Measurements from ENCODE around the gene ZDHHC12. TPM values are rescaled to one million over a fixed set of nuclear protein-coding genes. Genes with fewer than 3 reads are reported as not detected.

The ZDHHC12 gene, protein sequence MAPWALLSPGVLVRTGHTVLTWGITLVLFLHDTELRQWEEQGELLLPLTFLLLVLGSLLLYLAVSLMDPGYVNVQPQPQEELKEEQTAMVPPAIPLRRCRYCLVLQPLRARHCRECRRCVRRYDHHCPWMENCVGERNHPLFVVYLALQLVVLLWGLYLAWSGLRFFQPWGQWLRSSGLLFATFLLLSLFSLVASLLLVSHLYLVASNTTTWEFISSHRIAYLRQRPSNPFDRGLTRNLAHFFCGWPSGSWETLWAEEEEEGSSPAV
- 29.3 and 47.6 TPM in 2 replicates for total RNA-seq (2014; rRNA removed; shearing (Covaris generic); ENCODE audit: low replicate concordance)

DNA sequence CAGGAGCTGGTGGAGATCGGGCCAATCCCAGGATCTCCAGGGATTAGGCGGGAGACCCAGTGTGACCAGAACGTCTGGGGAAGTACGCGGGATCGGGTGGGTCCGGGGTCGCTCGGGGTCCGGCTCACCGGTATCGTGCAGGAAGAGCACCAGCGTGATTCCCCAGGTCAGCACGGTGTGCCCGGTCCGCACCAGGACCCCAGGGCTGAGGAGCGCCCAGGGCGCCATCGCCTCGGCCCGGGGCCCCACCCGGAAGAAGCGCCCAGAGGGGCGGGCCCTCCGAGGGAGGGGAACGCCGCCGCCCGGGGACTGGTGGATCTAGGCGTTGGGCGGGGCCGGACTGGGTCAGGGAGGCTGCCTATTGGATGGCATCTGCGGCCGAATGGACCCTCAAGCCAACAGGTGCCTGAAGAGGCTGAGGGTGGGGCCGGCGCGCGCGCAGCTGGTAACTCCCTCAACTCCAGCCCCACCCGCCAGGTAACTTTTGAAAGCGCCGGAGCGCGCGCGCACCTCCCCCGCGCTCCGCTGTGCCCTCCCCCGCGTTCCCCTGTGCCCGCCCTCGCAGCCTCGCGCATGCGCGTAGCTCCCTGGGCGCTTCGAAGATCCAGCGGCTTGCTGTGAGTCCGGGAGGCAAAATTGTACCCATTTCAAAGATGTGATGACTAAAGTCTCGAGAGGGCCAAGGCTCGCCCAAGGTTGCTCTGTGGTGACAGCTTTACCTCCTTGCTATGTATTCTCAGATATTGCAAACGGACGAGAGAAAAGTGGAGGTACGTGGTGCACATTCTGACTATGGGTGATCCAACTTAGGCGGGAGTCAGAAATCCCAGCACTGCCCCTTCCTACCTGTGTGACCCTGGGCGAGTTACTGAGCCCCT, at the start of gene ZDHHC12:
TSS of gene ZDHHC12 (minus strand) at position 262 of the 878 bp plus-strand sequence. CDS start at position 228, 34 bp downstream.
- H3K27ac ChIP-seq (ENCODE audit: low read length): peak within 1 kb of the TSS; percentile 28; the same call in 1 of the 2 replicates
- H3K79me2 ChIP-seq (ENCODE audit: low read length): peaks cover 16% of the 10 kb centered on the region
- peak; percentile 100 for DNase-seq
- peaks cover 21% of the 10 kb centered on the region for H3K4me1 ChIP-seq (ENCODE audit: low read length)
- no peaks in the 10 kb centered on the region for H3K36me3 ChIP-seq (ENCODE audit: insufficient read depth, low read length)
- peak within 1 kb of the TSS; percentile 98 for H3K4me3 ChIP-seq (ENCODE audit: low read length)
- H3K27me3 ChIP-seq (ENCODE audit: low read length): no peaks in the 10 kb centered on the region
- peak within 1 kb of the TSS; percentile 97 for H3K9ac ChIP-seq (ENCODE audit: low read length)
- no peaks in the 10 kb centered on the region for H3K9me3 ChIP-seq (ENCODE audit: low read length)
- peak within 1 kb of the TSS; percentile 71; the same call in 1 of the 2 replicates for H2AFZ ChIP-seq (ENCODE audit: low read length)
- no peaks in the 10 kb centered on the region for H4K20me1 ChIP-seq (ENCODE audit: insufficient read depth, low read depth, low read length)
- H3K9me2 ChIP-seq (replicated peaks; ENCODE audit: insufficient read depth, low read length): no peaks in the 10 kb centered on the region
- peak within 1 kb of the TSS; percentile 98 for H3K4me2 ChIP-seq (ENCODE audit: low read depth, low read length, poor library complexity, severe bottlenecking)

GRCh38 chr9:128773049-128773448, 49.1 kb upstream of the ZDHHC12 start:
- no peak overlapping the region for H3K4me2 ChIP-seq (ENCODE audit: low read depth, low read length, poor library complexity, severe bottlenecking)
- H4K20me1 ChIP-seq (ENCODE audit: insufficient read depth, low read depth, low read length): no peaks in the 10 kb centered on the region
- H3K4me3 ChIP-seq (ENCODE audit: low read length): no peak overlapping the region
- H3K9ac ChIP-seq (ENCODE audit: low read length): no peak overlapping the region
- no peaks in the 10 kb centered on the region; the same call in 1 of the 2 replicates for H3K9me3 ChIP-seq (ENCODE audit: low read length)
- 0 out of 2 replicates have a peak overlapping the region, but pooled peaks have one; percentile 28 for H2AFZ ChIP-seq (ENCODE audit: low read length)
- H3K9me2 ChIP-seq (replicated peaks; ENCODE audit: insufficient read depth, low read length): no peaks in the 10 kb centered on the region
- H3K4me1 ChIP-seq (ENCODE audit: low read length): peaks cover 20% of the 10 kb centered on the region
- no peak for DNase-seq
- peaks cover 30% of the 10 kb centered on the region for H3K79me2 ChIP-seq (ENCODE audit: low read length)
- no peaks in the 10 kb centered on the region for H3K36me3 ChIP-seq (ENCODE audit: insufficient read depth, low read length)
- no peaks in the 10 kb centered on the region for H3K27me3 ChIP-seq (ENCODE audit: low read length)
- no peak overlapping the region for H3K27ac ChIP-seq (ENCODE audit: low read length)

GRCh38 chr9:128771745-128772519, 48.0 kb upstream of the ZDHHC12 start, which contains the start of gene ZER1:
Gene ZER1, minus strand, starts transcription at chr9:128771927. Its CDS starts 16,362 bp downstream, at chr9:128755565.
- Histone ChIP-seq H3K4me1 (ENCODE audit: low read length) (peaks cover 15% of the 10 kb centered on the region), H4K20me1 (ENCODE audit: insufficient read depth, low read depth, low read length) (no peaks in the 10 kb centered on the region), H2AFZ (ENCODE audit: low read length) (peak within 1 kb of the TSS; percentile 89), H3K9me3 (ENCODE audit: low read length) (no peaks in the 10 kb centered on the region; the same call in 1 of the 2 replicates), H3K79me2 (ENCODE audit: low read length) (peaks cover 33% of the 10 kb centered on the region), H3K9ac (ENCODE audit: low read length) (peak within 1 kb of the TSS; percentile 88), H3K9me2 (replicated peaks; ENCODE audit: insufficient read depth, low read length) (no peaks in the 10 kb centered on the region), H3K4me2 (ENCODE audit: low read depth, low read length, poor library complexity, severe bottlenecking) (peak within 1 kb of the TSS; percentile 83), H3K4me3 (ENCODE audit: low read length) (peak within 1 kb of the TSS; percentile 98), H3K27ac (ENCODE audit: low read length) (peak within 1 kb of the TSS; percentile 16), H3K27me3 (ENCODE audit: low read length) (no peaks in the 10 kb centered on the region), H3K36me3 (ENCODE audit: insufficient read depth, low read length) (no peaks in the 10 kb centered on the region)
- DNase-seq: peak; percentile 96

- Histone ChIP-seq H3K9me2 (replicated peaks; ENCODE audit: insufficient read depth, low read length) (no peaks in the 10 kb centered on the region), H2AFZ (ENCODE audit: low read length) (no peak overlapping the region), H3K9me3 (ENCODE audit: low read length) (no peaks in the 10 kb centered on the region; the same call in 1 of the 2 replicates), H3K36me3 (ENCODE audit: insufficient read depth, low read length) (no peaks in the 10 kb centered on the region), H3K4me3 (ENCODE audit: low read length) (peak overlapping the region; percentile 98), H3K27me3 (ENCODE audit: low read length) (no peaks in the 10 kb centered on the region), H3K4me1 (ENCODE audit: low read length) (peaks cover 15% of the 10 kb centered on the region), H4K20me1 (ENCODE audit: insufficient read depth, low read depth, low read length) (no peaks in the 10 kb centered on the region), H3K79me2 (ENCODE audit: low read length) (peaks cover 33% of the 10 kb centered on the region), H3K9ac (ENCODE audit: low read length) (peak overlapping the region; percentile 88), H3K27ac (ENCODE audit: low read length) (peak overlapping the region; percentile 16), H3K4me2 (ENCODE audit: low read depth, low read length, poor library complexity, severe bottlenecking) (peak overlapping the region; percentile 83)
- no peak for DNase-seq
These were observed 47.3 kb upstream of the ZDHHC12 start for GRCh38 chr9:128771094-128771721.

GRCh38 chr9:128770286-128771030, 46.5 kb upstream of the ZDHHC12 start:
- H3K9me3 ChIP-seq (ENCODE audit: low read length): no peaks in the 10 kb centered on the region
- H3K79me2 ChIP-seq (ENCODE audit: low read length): peaks cover 33% of the 10 kb centered on the region
- H3K9ac ChIP-seq (ENCODE audit: low read length): peak overlapping the region; percentile 88
- H3K4me3 ChIP-seq (ENCODE audit: low read length): peak overlapping the region; percentile 98
- H3K4me1 ChIP-seq (ENCODE audit: low read length): peaks cover 15% of the 10 kb centered on the region
- peak overlapping the region; percentile 83 for H3K4me2 ChIP-seq (ENCODE audit: low read depth, low read length, poor library complexity, severe bottlenecking)
- H4K20me1 ChIP-seq (ENCODE audit: insufficient read depth, low read depth, low read length): no peaks in the 10 kb centered on the region
- DNase-seq: no peak
- no peak overlapping the region for H2AFZ ChIP-seq (ENCODE audit: low read length)
- no peaks in the 10 kb centered on the region for H3K9me2 ChIP-seq (replicated peaks; ENCODE audit: insufficient read depth, low read length)
- H3K27ac ChIP-seq (ENCODE audit: low read length): no peak overlapping the region
- no peaks in the 10 kb centered on the region for H3K36me3 ChIP-seq (ENCODE audit: insufficient read depth, low read length)
- no peaks in the 10 kb centered on the region for H3K27me3 ChIP-seq (ENCODE audit: low read length)

DNA sequence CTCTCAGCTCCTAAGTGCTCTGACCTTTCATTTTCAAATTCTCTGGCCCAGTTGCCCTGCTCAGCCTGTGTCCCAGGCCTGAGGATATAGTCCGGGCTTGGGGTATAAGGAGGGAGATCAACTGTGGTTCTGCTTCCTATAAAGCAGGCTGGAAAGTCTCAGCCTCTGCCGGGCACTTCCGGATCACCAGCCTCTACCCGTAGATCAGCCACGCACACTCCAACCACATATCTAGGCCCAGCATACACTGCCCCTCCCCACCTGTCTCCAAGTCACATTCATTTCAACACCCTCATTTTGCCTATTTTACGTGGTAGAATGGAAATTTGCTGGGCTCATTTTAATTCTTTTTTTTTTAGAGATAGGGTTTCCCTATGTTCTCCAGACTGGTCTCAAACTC, 44.7 kb upstream of the ZDHHC12 start:
- no peak for DNase-seq
- Histone ChIP-seq H3K4me1 (ENCODE audit: low read length) (peaks cover 15% of the 10 kb centered on the region), H3K9ac (ENCODE audit: low read length) (no peak overlapping the region), H2AFZ (ENCODE audit: low read length) (no peak overlapping the region), H3K36me3 (ENCODE audit: insufficient read depth, low read length) (no peaks in the 10 kb centered on the region), H3K4me3 (ENCODE audit: low read length) (no peak overlapping the region), H3K27ac (ENCODE audit: low read length) (no peak overlapping the region), H3K4me2 (ENCODE audit: low read depth, low read length, poor library complexity, severe bottlenecking) (no peak overlapping the region), H3K9me2 (replicated peaks; ENCODE audit: insufficient read depth, low read length) (no peaks in the 10 kb centered on the region), H3K27me3 (ENCODE audit: low read length) (no peaks in the 10 kb centered on the region), H3K79me2 (ENCODE audit: low read length) (peaks cover 33% of the 10 kb centered on the region), H4K20me1 (ENCODE audit: insufficient read depth, low read depth, low read length) (no peaks in the 10 kb centered on the region), H3K9me3 (ENCODE audit: low read length) (no peaks in the 10 kb centered on the region)

GRCh38 chr9:128765499-128765898, 41.6 kb upstream of the ZDHHC12 start:
- peaks cover 24% of the 10 kb centered on the region for H3K79me2 ChIP-seq (ENCODE audit: low read length)
- H3K27me3 ChIP-seq (ENCODE audit: low read length): no peaks in the 10 kb centered on the region
- no peaks in the 10 kb centered on the region for H3K9me2 ChIP-seq (replicated peaks; ENCODE audit: insufficient read depth, low read length)
- H4K20me1 ChIP-seq (ENCODE audit: insufficient read depth, low read depth, low read length): no peaks in the 10 kb centered on the region
- H3K36me3 ChIP-seq (ENCODE audit: insufficient read depth, low read length): no peaks in the 10 kb centered on the region
- no peak overlapping the region for H3K4me3 ChIP-seq (ENCODE audit: low read length)
- no peak for DNase-seq
- no peak overlapping the region for H3K27ac ChIP-seq (ENCODE audit: low read length)
- peaks cover 5% of the 10 kb centered on the region for H3K4me1 ChIP-seq (ENCODE audit: low read length)
- no peak overlapping the region for H3K4me2 ChIP-seq (ENCODE audit: low read depth, low read length, poor library complexity, severe bottlenecking)
- no peaks in the 10 kb centered on the region for H3K9me3 ChIP-seq (ENCODE audit: low read length)
- no peak overlapping the region for H3K9ac ChIP-seq (ENCODE audit: low read length)
- no peak overlapping the region for H2AFZ ChIP-seq (ENCODE audit: low read length)
